Measurements from ENCODE around the gene TMEM52. TPM values are rescaled to one million over a fixed set of nuclear protein-coding genes. Genes with fewer than 3 reads are reported as not detected.

TMEM52 gene
- total RNA-seq, 4 donors from 2014 or later = 1.7 TPM; not detected in 3

GRCh38 chr1:1922956-1923833 is 4.1 kb upstream of the TMEM52 start:
- H3K4me1 ChIP-seq = peaks cover 0 to 13% of the 10 kb centered on the region in 2 donors
- H3K36me3 ChIP-seq = no peaks in the 10 kb centered on the region
- H3K27ac ChIP-seq = no peak overlapping the region
- no peak for DNase-seq
- H3K9me3 ChIP-seq = no peaks in the 10 kb centered on the region
- no peak overlapping the region for H3K4me3 ChIP-seq
- H3K27me3 ChIP-seq = no peaks in the 10 kb centered on the region
- intact Hi-C loops (cut with DNase I; ENCODE audit: low total_unique reads) = no loop called here
- TF ChIP-seq, protein P1, sequence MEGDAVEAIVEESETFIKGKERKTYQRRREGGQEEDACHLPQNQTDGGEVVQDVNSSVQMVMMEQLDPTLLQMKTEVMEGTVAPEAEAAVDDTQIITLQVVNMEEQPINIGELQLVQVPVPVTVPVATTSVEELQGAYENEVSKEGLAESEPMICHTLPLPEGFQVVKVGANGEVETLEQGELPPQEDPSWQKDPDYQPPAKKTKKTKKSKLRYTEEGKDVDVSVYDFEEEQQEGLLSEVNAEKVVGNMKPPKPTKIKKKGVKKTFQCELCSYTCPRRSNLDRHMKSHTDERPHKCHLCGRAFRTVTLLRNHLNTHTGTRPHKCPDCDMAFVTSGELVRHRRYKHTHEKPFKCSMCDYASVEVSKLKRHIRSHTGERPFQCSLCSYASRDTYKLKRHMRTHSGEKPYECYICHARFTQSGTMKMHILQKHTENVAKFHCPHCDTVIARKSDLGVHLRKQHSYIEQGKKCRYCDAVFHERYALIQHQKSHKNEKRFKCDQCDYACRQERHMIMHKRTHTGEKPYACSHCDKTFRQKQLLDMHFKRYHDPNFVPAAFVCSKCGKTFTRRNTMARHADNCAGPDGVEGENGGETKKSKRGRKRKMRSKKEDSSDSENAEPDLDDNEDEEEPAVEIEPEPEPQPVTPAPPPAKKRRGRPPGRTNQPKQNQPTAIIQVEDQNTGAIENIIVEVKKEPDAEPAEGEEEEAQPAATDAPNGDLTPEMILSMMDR (IDR thresholded peaks at IDR 0.05) = no peak

DNA sequence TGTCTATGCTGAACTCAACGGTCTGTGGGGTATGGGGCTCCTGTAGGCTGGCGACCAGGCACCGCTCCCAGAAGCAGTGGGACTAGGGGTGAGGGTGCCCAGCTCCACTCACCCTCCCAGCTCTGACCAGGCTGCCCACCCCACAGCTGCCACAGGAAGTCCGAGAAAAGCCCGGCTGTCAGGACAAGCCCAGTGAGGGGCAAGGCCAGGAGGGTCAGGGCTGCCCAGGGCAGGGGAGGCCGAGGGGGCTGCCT is 3.5 kb upstream of the TMEM52 start:
- Histone ChIP-seq H3K27ac (no peak overlapping the region), H3K4me3 (no peak overlapping the region), H3K9me3 (no peaks in the 10 kb centered on the region), H3K4me1 (peaks cover 0 to 14% of the 10 kb centered on the region in 2 donors), H3K36me3 (no peaks in the 10 kb centered on the region), H3K27me3 (no peaks in the 10 kb centered on the region)
- TF ChIP-seq, protein P1 (IDR thresholded peaks at IDR 0.05) = no peak
- TF ChIP-seq POLR2A (IDR thresholded peaks at IDR 0.05) = no peak
- intact Hi-C loops (cut with DNase I; ENCODE audit: low total_unique reads) = no loop called here
- no peak for DNase-seq

DNA sequence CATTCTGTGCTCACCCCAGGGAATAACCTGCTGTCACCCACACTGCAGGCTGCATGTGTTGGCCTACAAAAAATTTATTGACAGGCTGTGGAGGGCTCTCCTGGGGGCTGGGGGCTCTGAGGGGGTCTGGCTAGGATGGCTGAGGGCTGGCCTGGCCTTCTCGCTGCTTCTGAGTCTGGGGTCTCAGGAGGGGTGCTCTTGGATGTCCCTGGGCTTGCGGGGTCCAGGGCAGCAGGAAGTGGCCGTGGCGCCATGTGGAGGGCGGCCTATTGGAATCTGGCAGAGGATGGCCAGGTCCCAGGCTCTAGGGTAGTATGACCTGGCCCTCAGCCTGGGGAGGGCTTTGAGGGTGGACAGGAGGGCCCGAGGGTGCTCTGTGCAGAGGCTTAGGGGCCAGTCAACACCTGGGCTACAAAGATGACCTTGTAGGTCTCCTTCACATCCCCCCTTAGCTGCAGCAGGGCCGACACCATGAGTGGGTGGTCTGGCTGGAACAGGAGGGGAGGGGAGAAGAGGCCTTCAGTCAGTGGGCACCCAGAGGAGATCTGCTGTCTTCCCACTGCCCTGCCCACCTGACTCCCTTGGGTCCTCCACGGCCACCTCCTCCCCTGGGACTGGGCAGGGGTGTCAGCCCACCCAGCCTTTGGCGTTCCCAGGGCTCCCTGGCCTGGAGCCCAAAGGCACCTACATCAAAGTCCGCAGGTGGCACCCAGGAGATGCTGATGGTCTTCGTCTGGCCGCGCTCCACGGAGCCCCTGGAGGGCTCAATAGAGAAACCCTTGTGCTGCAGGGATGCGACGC is 3.0 kb upstream of the TMEM52 start:
- Histone ChIP-seq H3K27me3 (no peaks in the 10 kb centered on the region), H3K4me3 (no peak overlapping the region), H3K36me3 (no peaks in the 10 kb centered on the region), H3K9me3 (no peaks in the 10 kb centered on the region), H3K4me1 (peaks cover 0 to 14% of the 10 kb centered on the region in 2 donors), H3K27ac (no peak overlapping the region)
- TF ChIP-seq, protein P1 (IDR thresholded peaks at IDR 0.05) = no peak
- no peak for TF ChIP-seq POLR2A (IDR thresholded peaks at IDR 0.05)
- DNase-seq = no peak
- intact Hi-C loops (cut with DNase I; ENCODE audit: low total_unique reads) = no loop called here

GRCh38 chr1:1921459-1921862 is 2.4 kb upstream of the TMEM52 start:
- no peaks in the 10 kb centered on the region for H3K9me3 ChIP-seq
- no peak overlapping the region for H3K4me3 ChIP-seq
- peaks cover 0 to 14% of the 10 kb centered on the region in 2 donors for H3K4me1 ChIP-seq
- no peak for DNase-seq
- H3K27me3 ChIP-seq = no peaks in the 10 kb centered on the region
- no peaks in the 10 kb centered on the region for H3K36me3 ChIP-seq
- intact Hi-C loops (cut with DNase I; ENCODE audit: low total_unique reads) = no loop called here
- no peak overlapping the region for H3K27ac ChIP-seq
- no peak for TF ChIP-seq POLR2A (IDR thresholded peaks at IDR 0.05)
- TF ChIP-seq, protein P1 (IDR thresholded peaks at IDR 0.05) = no peak
